RCC 7860 (cell line): ENCODE results near the gene ELF2.
"Not testable (repeated sequence)": the region's sequence is repeated elsewhere in the genome, so short reads cannot be mapped to it uniquely, and the experiment has no call there.

Source experiments
- DNase-seq: peaks from one replicate; pipeline ENCODE4 v3.0.0-alpha.2; 2015; ENCODE audit warnings: low spot score
- FAIRE-seq: peaks from 2 replicates; lab custom pipeline; 2012; peaks lifted over from hg19 to GRCh38; lab: Jason Lieb, UNC

ELF2 gene

DNA sequence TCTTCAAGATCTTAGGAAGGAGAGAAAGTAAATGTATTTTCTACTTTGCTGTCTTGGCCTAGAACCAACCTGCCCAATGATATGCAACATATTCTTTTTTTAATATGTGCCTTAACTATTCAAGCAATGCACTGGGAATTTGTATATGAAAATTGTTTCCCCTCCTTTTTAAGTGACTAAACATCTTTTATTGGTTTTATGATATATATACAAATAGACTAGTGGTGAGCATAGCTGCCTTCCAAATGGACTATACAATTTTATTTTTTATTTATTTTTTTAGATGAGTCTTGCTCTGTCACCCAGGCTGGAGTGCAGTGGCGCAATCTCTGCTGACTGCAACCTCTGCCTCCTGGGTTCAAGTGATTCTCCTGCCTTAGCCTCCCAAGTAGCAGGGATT lies 151.2 kb downstream of the ELF2 start:
- FAIRE-seq (no peak), DNase-seq (no peak)

DNA sequence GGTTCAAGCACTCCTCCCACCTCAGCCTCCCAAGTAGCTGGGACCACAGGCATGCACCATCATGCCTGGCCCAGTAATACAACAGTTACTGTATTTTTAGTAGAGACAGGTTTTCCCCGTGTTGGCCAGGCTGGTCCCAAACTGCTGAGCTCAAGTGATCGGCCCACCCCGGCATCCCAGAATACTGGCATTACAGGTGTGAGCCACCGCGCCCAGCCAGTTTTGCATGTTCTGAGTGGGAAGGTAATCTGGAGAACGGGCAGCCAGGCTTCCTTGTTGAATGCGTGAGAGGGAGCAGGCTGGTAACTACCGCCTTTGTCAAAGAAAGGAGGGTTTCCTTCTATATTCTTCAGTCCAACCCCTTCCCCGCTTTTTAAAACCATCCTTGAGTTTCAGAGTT lies 152.3 kb downstream of the ELF2 start:
- DNase-seq (no peak), FAIRE-seq (no peak)

DNA sequence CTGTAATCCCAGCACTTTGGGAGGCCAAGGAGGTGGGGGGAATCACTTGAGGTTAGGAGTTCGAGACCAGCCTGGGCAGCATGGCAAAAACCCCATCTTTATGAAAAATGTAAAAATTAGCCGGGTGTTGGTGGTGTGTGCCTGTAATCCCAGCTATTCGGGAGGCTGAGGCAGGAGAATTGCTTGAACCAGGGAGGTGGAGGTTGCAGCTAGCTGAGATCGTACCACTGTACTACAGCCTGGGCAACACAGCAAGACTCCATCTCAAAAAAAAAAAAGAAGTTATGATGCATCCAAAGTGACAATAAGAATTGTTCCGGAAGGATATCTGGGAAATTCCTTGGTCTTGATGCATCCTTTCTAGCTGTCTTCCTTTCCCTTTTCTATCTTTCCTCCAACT lies 154.2 kb downstream of the ELF2 start:
- DNase-seq, result no peak
- FAIRE-seq, result no peak

DNA sequence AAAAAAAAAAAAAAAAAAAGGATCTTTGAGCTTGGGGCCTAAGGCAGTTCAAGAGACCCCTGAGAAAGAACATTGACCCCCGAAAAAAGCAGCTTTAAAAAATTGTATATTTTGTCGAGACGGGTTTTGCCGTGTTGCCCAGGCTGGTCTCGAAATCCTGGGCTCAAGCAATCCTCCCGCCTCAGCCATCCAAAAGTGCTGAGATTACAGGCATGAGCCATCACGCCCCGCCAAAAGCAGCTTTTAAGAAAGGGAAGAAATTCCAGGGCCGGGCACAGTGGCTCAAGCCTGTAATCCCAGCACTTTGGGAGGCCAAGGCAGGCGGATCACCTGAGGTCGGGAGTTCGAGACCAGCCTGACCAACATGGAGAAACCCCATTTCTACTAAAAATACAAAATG lies 155.9 kb downstream of the ELF2 start:
- DNase-seq, FAIRE-seq: not testable (repeated sequence)

DNA sequence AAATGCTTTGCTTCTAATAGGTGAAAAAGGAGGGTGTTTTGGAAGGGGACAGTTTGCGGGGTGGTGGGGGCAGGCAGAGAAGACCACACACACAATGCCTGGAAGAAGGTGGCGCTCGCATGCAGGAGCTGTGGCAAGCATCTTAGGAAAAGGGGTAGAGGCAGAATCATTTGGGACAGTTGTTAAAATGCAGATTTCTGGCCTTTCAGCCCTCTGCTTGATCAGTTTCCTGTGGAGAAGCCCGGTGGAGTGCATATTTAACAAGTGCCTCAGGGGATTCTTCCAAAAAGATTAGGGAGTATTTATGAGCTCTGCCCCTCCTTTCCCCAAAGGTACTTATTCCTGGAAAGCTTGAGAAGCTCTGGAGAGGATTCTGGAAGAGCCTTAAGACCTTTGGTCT lies 156.6 kb downstream of the ELF2 start:
- DNase-seq (no peak), FAIRE-seq (no peak)

DNA sequence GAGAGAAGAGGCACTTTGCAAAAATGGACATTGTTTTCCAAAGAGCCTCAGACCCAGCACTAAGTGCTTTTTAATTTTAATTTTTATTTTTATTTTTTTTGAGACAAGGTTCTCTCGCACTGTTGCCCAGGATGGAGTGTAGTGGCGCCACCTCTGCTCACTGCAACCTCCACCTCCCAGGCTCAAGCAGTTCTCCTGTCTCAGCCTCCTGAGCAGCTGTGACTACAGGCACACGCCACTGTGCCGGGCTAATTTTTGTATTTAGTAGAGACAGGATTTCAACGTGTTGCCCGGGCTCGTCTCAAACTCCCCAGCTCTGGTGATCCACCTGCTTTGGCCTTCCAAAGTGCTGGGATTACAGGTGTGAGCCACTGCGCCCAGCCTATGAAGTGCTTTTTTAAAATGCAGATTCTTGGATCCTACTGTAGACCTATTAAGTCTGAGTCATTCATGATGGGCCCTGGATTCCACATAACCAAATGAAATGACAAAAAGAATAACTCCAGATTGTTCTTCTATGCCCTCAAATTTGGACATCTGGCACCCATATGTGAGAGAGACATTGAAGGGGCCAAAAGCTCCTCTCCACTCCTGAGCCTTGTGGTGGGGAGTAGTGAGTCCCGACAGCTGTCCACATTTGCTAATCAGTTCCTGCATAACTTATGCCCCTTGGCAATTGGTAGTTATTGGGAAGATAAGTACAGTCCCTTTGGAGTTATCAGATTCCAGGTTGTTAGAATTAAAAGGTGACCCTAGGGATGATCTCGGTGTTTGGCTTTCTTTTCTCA lies 157.9 kb downstream of the ELF2 start:
- FAIRE-seq (no peak), DNase-seq (no peak)

DNA sequence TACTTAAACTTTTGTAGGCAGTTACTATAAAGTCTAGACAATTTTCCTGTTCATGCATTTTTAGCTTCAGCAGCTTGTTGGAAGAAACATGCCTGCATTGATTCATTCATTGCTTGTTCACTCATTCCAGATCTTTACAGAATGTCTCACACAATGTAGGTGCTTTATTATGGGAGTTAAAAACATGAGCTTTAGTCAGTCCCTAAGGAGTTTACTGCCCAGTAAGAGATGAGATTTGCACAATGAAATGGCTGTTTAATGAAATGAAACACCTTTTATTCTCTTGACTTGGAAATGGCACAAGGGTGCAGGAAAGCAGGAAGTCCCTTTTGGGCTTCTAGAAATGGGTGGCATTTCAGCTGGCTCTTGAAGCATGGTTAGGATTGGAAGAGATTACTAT lies 158.5 kb downstream of the ELF2 start:
- DNase-seq (no peak), FAIRE-seq (no peak)

DNA sequence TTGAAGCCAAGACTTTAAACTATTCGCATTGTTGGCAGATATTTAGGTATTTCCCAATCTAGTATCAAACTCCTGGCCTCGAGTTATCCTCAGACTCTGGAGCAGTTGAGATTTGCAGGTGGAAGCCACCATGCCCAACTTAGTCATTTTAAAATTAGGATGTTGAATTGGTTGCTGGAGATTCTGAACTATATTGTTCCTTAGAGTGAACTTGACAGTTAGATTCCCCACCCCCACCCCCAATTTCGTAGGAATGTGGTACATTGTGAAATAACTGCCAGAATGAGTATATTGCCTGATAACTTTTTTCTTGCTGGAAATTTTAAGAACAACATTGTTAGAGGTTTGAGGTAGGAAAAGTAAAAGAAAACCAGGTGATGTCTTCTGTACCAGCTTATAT lies 159.2 kb downstream of the ELF2 start:
- DNase-seq (no peak), FAIRE-seq (no peak)

DNA sequence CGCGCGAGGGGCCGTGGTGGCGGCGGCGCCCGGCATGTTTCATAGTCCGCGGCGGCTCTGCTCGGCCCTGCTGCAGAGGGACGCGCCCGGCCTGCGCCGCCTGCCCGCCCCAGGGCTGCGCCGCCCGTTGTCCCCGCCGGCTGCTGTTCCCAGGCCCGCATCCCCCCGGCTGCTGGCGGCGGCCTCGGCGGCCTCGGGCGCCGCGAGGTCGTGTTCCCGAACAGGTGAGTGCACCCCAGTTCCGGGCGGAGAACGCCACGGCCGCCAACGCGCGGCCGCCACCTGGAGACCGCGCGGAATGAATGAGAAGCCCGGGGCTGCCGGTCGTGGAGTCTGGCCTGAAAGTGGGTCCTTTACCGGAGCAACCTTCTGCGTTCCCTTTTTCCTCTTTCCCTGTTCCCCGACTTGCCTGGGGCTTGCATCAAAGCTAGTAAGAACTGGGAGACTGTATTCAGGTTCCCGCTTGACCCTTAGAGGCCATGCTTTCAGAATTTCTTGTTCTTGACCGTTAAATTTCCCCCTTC lies 161.0 kb downstream of the ELF2 start:
- DNase-seq (no peak), FAIRE-seq (no peak)

DNA sequence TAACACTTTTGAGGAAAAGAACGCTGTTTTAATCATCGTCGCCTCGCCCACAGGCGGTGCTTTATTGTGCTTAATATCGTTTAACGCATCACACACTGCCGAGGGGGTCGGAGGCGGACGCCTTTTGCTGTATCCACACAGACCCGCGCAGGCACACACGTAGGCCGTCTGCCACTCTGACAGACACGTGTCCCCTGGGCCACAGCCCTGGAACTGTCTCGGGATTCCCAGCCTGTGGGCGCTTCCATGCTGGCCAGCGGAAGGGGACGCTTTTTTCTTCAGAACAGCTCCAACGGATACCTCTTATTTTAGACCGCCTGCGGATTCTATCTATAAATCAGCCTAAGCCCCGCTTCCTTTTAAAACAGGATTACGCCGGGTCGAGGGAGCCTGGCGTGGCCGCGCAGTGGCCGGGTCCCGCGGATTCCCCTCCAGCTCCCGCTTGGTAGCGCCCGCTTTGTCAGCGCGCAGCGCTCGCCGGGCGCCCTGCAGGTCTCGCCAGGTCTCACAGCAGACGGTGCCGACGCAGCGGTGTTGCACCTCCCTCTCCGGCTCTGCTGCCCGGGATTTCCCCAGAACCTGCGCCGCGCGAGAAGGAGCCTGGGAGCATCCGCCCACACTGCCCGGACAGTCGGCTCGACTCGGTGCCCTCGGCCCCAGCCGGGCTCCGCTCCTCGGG lies 161.6 kb downstream of the ELF2 start, which contains the start of gene NOCT:
Gene NOCT (plus strand): TSS at position 513 of the 679 bp plus-strand sequence. CDS start 201 bp downstream, outside the sequence.
- FAIRE-seq, result no peak
- peak; percentile 83 for DNase-seq

DNA sequence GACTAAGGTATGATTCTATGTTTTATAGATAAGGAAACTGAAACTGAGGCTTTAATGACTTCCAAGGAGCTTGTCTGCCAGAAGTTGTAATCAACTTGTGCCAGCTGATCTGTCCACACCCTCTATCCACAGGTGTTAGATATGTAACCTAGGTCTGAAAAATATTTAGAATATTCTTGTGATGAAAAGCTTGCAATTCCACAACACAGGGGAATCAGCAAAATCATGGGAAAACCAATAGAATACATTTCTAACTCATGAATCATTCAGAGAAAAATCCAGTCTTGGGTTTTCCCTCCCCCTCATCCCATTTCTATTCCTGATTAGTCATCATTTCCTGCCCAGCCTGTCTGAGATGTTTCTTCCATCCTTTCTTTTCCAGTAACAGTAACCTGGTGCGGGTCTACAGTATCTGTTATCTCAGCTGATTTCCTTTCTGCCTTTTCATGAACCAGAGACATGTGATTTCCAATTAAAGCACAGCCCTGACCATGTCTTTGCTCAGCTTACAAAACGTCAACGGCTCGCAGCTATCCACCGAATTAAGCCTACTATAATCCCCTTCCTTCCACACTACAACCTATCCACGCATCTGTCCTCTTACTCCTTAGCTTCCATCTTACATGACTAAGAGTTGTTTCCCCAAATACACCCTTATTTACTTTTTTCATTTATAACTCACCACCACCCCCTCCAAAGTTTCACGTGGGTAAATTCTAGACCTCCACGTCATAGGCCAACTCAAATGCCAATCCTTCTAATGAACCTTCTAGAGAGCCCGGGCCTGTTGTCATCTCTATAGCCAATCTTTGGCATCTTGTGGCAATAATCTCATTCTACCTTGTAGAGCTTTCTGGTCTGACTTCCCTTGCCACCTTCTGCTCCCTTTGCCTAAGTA lies 162.4 kb downstream of the ELF2 start:
- peak; percentile 95 for FAIRE-seq
- peak; percentile 97 for DNase-seq

DNA sequence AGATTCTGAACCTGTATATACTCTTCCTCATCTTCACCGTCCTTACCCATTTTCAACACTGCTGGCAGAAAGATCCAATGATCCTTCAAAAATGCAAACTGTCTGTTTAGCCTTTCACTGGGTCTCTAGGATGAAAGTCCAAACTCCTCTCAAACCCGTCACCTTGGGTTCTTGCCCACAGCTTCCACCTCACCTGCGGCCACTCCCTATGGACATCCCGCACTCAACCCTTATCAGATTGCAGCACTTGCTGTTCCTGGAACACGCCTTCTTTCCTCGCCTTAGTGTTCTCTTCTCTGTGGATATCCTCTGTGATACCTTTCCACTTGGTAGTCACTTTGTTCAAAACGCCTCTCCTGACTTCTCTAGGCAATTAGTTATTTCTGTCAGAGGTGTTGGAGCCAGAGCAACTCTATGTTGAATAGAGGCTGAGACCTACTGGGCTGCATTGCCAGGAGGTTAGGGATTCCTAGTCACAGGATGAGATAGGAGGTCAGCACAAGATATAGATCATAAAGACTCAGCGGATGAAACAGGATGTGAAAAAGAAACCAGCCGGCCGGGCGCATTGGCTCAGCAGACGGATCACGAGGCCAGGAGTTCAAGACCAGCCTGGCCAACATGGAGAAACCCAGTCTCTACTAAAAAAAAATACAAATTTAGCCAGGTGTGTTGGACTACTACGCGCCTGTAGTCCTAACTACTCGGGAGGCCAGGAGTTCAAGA lies 165.6 kb downstream of the ELF2 start:
- DNase-seq (no peak), FAIRE-seq (no peak)

DNA sequence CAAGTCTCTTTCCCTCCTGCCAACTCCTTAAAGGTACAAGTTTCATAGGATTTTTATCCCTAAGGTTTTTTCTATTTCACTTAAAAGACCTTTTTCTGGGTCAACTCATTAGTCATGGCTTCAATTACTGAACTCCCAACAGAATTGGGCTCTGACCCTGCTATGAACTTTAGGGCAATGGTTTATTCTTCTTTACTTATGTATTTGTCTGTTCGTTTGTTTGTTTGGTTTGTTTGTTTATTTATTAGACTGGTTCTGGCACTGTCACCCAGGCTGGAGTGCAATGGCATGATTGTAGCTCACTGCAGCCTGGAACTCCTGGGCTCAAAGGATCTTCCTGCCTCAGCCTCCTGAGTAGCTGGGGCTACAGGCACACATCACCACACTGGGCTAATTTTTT lies 167.3 kb downstream of the ELF2 start:
- DNase-seq, result no peak
- no peak for FAIRE-seq

DNA sequence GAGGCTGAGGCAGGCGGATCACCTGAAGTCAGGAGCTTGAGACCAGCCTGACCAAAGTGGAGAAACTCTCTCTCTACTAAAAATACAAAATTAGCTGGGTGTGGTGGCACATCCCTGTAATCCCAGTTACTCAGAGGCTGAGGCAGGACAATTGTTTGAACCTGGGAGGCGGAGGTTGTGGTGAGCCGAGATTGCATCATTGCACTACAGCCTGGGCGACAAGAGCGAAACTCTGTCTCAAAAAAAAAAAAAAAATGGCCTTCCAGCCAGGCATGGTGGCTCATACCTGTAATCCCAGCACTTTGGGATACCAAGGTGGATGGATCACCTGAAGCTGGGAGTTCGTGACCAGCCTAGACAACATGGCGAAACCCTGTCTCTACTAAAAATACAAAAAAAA lies 168.7 kb downstream of the ELF2 start:
- not testable (repeated sequence) for DNase-seq, FAIRE-seq

DNA sequence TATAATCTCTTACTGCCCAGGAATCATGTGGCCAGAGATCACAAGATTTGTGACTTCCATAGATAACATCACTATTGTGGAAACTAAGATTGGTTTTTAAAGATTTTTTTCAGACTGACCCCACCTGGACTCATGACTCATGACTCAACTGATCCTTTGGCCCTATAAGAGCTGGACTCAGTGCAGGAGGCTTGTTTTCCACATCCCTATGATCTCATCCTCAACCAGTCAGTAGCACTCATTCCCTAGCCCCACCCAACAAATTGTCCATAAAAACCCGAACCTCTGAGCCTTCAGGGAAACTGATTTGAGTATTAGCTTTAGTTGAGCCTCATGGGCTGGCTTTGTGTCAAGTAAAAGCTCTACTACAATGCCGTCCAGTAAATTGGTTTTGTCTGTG lies 169.4 kb downstream of the ELF2 start:
- DNase-seq, result peak; percentile 13
- no peak for FAIRE-seq
